WTC11 (cell line): ENCODE measurements around the gene SDR42E2. TPM values are rescaled to one million over a fixed set of nuclear protein-coding genes. Genes with fewer than 3 reads are reported as not detected.

Experiments used
- ATAC-seq: fragments of 200-7000 bp; cut with Tn5 transposase; 2 replicates; pipeline ENCODE4 v1.10.0; 2021; ENCODE audit warnings: mild to moderate bottlenecking, moderate library complexity
- CTCF ChIA-PET: fragments of 300-600 bp; sonication (Branson Sonifier 250); formaldehyde crosslinking; loops from one replicate; lab custom pipeline; 2021; ENCODE audit warnings: antibody characterized with exemption; lab: Charles Lee
- POLR2A ChIA-PET: fragments of 350-600 bp; sonication (Branson Sonifier 250); formaldehyde crosslinking; loops from one replicate; lab custom pipeline; 2021; ENCODE audit warnings: antibody characterized with exemption; lab: Charles Lee
- DNase-seq: peaks from one replicate; pipeline ENCODE4 v3.0.0; 2021; ENCODE audit warnings: low spot score
- H3K27ac Mint-ChIP-seq: 2 replicates; pipeline ENCODE4 v1.8.0; 2021; ENCODE audit warnings: mixed read lengths
- H3K27me3 Mint-ChIP-seq: 2 replicates; pipeline ENCODE4 v1.8.0; 2021; ENCODE audit warnings: low read depth, mild to moderate bottlenecking, moderate library complexity, mixed read lengths
- H3K36me3 Mint-ChIP-seq: 2 replicates; pipeline ENCODE4 v1.8.0; 2021; ENCODE audit warnings: mixed read lengths
- H3K4me1 Mint-ChIP-seq: 2 replicates; pipeline ENCODE4 v1.8.0; 2022; ENCODE audit warnings: mixed read lengths
- H3K4me3 Mint-ChIP-seq: 2 replicates; pipeline ENCODE4 v1.8.0; 2021; ENCODE audit warnings: mild to moderate bottlenecking, moderate library complexity, mixed read lengths
- H3K9me3 Mint-ChIP-seq: 2 replicates; pipeline ENCODE4 v1.8.0; 2021; ENCODE audit warnings: mixed read lengths
- AFF4 ChIP-seq: sonication (generic); formaldehyde crosslinking; IDR thresholded peaks from 2 replicates; pipeline ENCODE4 v1.8.1; 2023; ENCODE audit warnings: mild to moderate bottlenecking, missing genetic modification reagents, borderline replicate concordance
- ATF1 ChIP-seq: sonication (generic); formaldehyde crosslinking; IDR thresholded peaks from 2 replicates; pipeline ENCODE4 v1.8.1; 2023; ENCODE audit warnings: mild to moderate bottlenecking, moderate library complexity, missing genetic modification reagents
- E2F4 ChIP-seq: sonication (generic); formaldehyde crosslinking; IDR thresholded peaks from 2 replicates; pipeline ENCODE4 v1.8.1; 2022; ENCODE audit warnings: low read depth, mild to moderate bottlenecking, moderate library complexity, missing genetic modification reagents, borderline replicate concordance
- ELF4 ChIP-seq: sonication (generic); formaldehyde crosslinking; IDR thresholded peaks from 2 replicates; pipeline ENCODE4 v1.8.1; 2022; ENCODE audit warnings: low read depth, mild to moderate bottlenecking, moderate library complexity, missing genetic modification reagents
- ESRRA ChIP-seq: sonication (generic); formaldehyde crosslinking; IDR thresholded peaks from 2 replicates; pipeline ENCODE4 v1.8.1; 2022; ENCODE audit warnings: mild to moderate bottlenecking, missing genetic modification reagents, borderline replicate concordance
- ETV6 ChIP-seq: sonication (generic); formaldehyde crosslinking; IDR thresholded peaks from 2 replicates; pipeline ENCODE4 v1.8.1; 2022; ENCODE audit warnings: mild to moderate bottlenecking, missing genetic modification reagents
- FOXJ3 ChIP-seq: sonication (generic); formaldehyde crosslinking; IDR thresholded peaks from 2 replicates; pipeline ENCODE4 v1.9.0; 2021; ENCODE audit warnings: missing genetic modification reagents, mild to moderate bottlenecking, borderline replicate concordance
- GABPB1 ChIP-seq: sonication (generic); formaldehyde crosslinking; IDR thresholded peaks from 2 replicates; pipeline ENCODE4 v1.8.1; 2023; ENCODE audit warnings: mild to moderate bottlenecking, missing genetic modification reagents
- GRHL2 ChIP-seq: fragments of 250-450 bp; sonication (Bioruptor Pico); IDR thresholded peaks from 2 replicates; pipeline ENCODE4 v1.8.0; 2022; ENCODE audit warnings: mild to moderate bottlenecking, moderate library complexity; ENCODE audit not compliant: insufficient replicate concordance, severe bottlenecking
- JAZF1 ChIP-seq: fragments of 250-450 bp; sonication (Bioruptor Pico); IDR thresholded peaks from 2 replicates; pipeline ENCODE4 v1.9.0; 2021; ENCODE audit warnings: moderate library complexity, mild to moderate bottlenecking, inconsistent platforms
- MAX ChIP-seq: sonication (generic); formaldehyde crosslinking; IDR thresholded peaks from 2 replicates; pipeline ENCODE4 v1.8.0; 2022; ENCODE audit warnings: mild to moderate bottlenecking, missing genetic modification reagents
- NR1H2 ChIP-seq: sonication (generic); formaldehyde crosslinking; IDR thresholded peaks from 2 replicates; pipeline ENCODE4 v1.9.0; 2021; ENCODE audit warnings: mild to moderate bottlenecking, moderate library complexity, missing genetic modification reagents
- NR3C1 ChIP-seq: sonication (generic); formaldehyde crosslinking; conservative IDR thresholded peaks from 2 replicates; pipeline ENCODE4 v1.8.1; 2023; ENCODE audit warnings: low read depth, mild to moderate bottlenecking, missing genetic modification reagents
- SOX15 ChIP-seq: fragments of 250-450 bp; sonication (Bioruptor Pico); IDR thresholded peaks from 2 replicates; pipeline ENCODE4 v1.9.0; 2021; ENCODE audit warnings: mild to moderate bottlenecking
- TEAD1 ChIP-seq: sonication (generic); formaldehyde crosslinking; IDR thresholded peaks from 2 replicates; pipeline ENCODE4 v1.8.0; 2022; ENCODE audit warnings: mild to moderate bottlenecking, missing genetic modification reagents
- TP53 ChIP-seq: sonication (generic); formaldehyde crosslinking; IDR thresholded peaks from 2 replicates; pipeline ENCODE4 v1.8.1; 2023; ENCODE audit warnings: mild to moderate bottlenecking, missing genetic modification reagents
- ZNF219 ChIP-seq: sonication (generic); formaldehyde crosslinking; IDR thresholded peaks from 2 replicates; pipeline ENCODE4 v1.8.0; 2023; ENCODE audit warnings: missing genetic modification reagents, mild to moderate bottlenecking, borderline replicate concordance
- ZNF263 ChIP-seq: sonication (generic); formaldehyde crosslinking; IDR thresholded peaks from 2 replicates; pipeline ENCODE4 v1.8.1; 2022; ENCODE audit warnings: low read depth, mild to moderate bottlenecking, moderate library complexity, missing genetic modification reagents
- ZNF532 ChIP-seq: fragments of 250-450 bp; sonication (Bioruptor Pico); IDR thresholded peaks from 2 replicates; pipeline ENCODE4 v1.9.0; 2021; ENCODE audit warnings: mild to moderate bottlenecking, borderline replicate concordance
- total RNA-seq: library from RNA; stranded (reverse); gene quantifications from 3 replicates; pipeline ENCODE4 v1.2.3, GENCODE V29; 2021

The SDR42E2 gene
- total RNA-seq, 1 experiment from 2014 or later = 0.13 TPM

GRCh38 chr16:22189473-22190080 is 27.3 kb downstream of the SDR42E2 start:
- Mint-ChIP-seq H3K36me3 (no peaks in the 10 kb centered on the region), H3K4me3 (peak overlapping the region; percentile 88), H3K9me3 (no peaks in the 10 kb centered on the region), H3K27me3 (peaks cover 18% of the 10 kb centered on the region), H3K27ac (no peak overlapping the region), H3K4me1 (peaks cover 33% of the 10 kb centered on the region)
- TF ChIP-seq ZNF263 (no peak), MAX (no peak), TEAD1 (no peak), GABPB1 (no peak), FOXJ3 (CRISPR knock-in tag) (no peak), NR1H2 (no peak), ELF4 (CRISPR knock-in tag) (no peak), AFF4 (CRISPR knock-in tag) (no peak), ESRRA (CRISPR knock-in tag) (no peak), ATF1 (CRISPR knock-in tag) (no peak), NR3C1 (no peak), ZNF532 (CRISPR knock-in tag) (no peak), JAZF1 (no peak), ZNF219 (CRISPR knock-in tag) (no peak), ETV6 (CRISPR knock-in tag) (no peak; the same call in 1 of the 2 replicates), GRHL2 (no peak), E2F4 (CRISPR knock-in tag) (no peak), TP53 (CRISPR knock-in tag) (no peak), SOX15 (CRISPR knock-in tag) (no peak)
- ChIA-PET CTCF (interaction anchor here (0.7 to 4.6 kb wide), 30 partner anchors 10 to 240 kb away, joined by 3 to 53 read pairs (median 9); partner anchors contain the start of genes EEF2K, MOSMO, PDZD9 and VWA3A), POLR2A (interaction anchor here (0.5 to 1.3 kb wide), 2 partner anchors 22 to 182 kb away, joined by 4 read pairs; partner anchors contain the start of gene MOSMO)
- ATAC-seq = no peak
- no peak for DNase-seq
